Activated CD8-positive, alpha-beta memory T cell treated with anti-CD3 and anti-CD28 coated beads, Interleukin-2, amount 50 U/mL, for 1 hour (primary cell): Measurements from ENCODE around the gene ACIN1.

Source experiments
- DNase-seq: peaks from one replicate; pipeline ENCODE4 v3.0.0-alpha.2; 2020; ENCODE audit errors: extremely low read depth

ACIN1 gene

DNA sequence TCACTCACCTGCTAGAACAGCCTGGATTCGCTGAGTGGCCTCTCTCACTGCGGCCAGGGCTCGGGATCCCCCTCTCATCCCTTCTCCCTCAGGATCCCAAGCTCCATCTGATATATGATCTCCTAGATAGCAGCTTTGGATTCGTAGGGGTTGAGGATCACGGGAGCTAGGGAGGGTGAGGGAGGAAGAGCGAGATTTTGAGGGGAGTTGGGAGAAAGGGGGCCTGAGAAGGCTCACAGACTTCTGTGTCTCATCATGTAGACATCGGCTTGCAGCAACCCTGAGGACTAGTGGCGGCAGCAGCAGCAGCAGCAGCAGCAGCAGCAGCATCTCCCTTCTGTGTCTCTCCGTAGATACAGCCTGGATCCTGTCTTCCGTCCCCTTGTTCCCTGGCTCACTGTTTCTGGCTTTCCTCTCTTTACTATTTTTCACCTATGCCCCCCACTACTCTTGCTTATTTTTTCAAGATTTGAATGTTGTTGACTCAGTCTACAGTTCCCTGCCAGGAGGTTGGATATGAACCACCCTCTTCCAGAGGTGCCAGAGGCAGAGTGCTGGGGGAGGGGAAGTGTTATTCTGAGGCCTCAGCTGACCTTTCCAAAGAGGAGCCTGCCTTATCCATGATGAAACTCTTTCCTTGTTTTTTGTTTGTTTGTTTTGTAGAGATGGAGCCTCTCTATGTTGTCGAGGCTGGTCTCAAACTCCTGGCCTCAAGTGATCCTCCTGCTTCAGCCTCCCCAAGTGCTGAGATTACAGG is 9.8 kb upstream of the ACIN1 start, which contains the start of gene CIROP:
TSS of gene CIROP (minus strand) at position 399 of the 757 bp plus-strand sequence. CDS start at position 330, 69 bp downstream.
- no peak for DNase-seq

DNA sequence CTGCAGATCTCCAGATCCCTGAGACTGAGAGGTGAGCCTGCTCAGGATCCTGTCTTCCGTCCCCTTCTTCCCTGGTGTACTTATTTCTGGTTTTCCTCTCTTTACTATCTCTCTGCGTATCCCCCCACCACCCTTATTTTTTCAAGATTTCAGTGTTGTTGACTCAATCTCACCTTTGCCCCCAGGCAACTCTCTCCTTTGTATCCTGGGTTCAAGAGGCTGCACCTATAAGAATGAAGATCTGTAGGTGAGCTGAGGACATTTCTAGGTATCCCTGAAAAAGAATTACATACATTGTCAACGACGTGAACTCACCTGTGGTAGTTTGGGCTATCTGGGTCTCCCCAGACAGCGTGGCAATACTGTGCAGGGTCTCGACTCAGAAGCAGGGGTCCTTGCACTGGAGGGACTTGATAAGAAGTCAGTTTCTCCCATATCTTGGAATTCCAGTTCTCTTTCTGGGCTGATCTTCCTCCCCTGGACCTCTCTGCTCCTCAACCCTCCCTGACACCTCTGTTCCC is 9.2 kb upstream of the ACIN1 start:
- DNase-seq = no peak

DNA sequence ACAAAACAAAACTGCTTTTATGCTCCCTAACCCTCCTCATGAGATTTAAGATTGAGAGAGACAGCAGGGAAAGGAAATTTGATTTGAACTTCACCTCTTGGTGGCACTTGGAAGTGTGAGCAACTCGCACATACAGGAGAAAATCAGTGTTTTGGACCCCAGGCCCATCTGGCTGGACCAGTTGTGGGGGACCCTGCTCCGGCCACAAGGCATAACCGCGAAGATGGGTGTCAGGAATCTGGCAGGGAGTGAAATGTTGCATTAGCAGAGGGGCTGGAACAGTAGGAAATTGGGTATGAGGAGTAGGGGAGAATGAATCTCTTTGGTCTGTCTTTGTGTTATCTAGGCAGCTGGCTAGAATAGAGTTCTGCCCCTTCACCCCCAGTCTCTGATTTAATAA is 8.6 kb upstream of the ACIN1 start:
- no peak for DNase-seq

DNA sequence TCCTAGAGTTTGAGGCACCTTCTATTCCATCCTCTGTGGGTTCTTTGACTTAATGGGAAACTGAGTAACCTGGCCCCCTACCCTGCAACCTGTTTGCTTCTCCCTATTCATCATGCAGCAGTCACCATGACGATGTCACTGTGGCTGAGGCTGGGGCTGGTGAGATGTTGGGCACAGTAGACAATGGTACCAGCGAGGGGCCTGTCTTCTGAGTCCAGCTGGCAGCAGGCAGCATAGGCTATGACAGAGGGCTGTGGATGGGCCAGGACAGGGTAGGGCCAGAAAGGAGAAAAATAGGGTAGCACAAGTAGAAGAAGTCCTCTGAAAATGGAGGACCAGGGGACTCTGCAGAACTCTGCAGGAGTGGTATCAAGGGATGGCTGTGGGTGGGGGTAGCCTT is 7.9 kb upstream of the ACIN1 start:
- no peak for DNase-seq

DNA sequence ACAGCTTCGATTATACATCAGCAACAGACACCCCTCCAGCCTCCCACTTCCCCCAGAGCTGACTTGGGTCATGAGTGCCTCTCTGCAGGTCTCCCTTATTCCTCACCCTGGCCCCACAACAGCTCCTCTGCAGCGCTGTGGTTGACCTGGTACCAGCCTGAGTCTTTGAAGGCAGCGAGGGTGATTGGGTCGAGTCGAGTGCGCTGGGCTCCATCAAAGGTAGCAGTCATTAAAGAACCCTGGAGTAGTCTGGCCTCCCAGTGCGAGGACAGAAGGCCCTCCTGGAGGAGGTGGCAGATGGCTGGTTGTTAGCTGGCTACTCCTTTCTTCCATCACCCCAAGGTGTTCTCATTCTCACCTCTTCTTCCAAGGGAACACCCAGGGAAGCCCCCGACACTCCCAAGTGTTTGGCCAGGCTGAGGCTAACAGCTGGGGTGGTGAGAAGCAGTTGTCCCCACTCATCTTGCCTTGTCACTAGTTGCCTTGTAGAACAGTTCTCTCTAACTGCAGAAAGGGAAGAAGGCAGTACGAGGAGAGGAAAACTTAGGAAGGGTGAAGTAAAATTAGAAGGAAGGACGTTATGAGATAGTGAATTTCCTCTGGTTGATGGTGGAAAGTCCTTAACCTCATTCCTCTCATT is 7.2 kb upstream of the ACIN1 start:
- DNase-seq = no peak

DNA sequence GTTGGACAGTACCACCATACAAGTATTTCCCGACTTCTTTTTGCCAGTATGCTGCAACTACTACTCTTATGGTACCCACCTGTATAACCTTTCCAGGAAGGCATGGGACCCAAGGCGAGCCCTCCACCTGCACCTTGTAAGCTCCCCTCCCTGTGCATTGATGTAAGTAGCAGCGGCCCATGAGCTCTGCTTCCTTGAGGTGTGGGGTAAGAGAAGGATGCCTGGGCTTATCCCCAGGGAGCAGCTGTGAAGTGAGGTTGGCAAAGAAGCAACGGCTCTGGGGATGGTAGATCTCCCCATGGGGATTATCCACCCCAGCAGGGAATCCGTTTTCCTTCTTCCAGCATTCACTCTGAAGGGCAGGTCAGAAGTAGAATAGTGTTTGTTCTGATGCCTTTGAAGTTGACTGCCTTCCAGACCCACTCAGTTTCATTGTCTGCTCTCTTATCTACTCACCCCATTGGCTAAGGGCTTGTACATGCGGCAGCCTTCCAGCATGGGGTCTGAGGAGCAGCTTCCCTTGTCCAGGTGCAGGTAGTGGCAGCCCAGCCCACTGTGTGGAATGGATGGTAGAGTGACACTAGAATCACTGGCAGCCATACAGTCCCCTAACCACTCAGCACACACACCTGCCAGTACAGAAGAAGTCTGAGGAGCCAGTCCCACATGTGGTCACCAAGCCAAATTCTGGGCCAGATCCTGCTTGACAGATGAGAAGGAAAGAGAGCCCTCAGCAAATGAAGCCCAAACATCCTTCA is 6.5 kb upstream of the ACIN1 start:
- DNase-seq = no peak

DNA sequence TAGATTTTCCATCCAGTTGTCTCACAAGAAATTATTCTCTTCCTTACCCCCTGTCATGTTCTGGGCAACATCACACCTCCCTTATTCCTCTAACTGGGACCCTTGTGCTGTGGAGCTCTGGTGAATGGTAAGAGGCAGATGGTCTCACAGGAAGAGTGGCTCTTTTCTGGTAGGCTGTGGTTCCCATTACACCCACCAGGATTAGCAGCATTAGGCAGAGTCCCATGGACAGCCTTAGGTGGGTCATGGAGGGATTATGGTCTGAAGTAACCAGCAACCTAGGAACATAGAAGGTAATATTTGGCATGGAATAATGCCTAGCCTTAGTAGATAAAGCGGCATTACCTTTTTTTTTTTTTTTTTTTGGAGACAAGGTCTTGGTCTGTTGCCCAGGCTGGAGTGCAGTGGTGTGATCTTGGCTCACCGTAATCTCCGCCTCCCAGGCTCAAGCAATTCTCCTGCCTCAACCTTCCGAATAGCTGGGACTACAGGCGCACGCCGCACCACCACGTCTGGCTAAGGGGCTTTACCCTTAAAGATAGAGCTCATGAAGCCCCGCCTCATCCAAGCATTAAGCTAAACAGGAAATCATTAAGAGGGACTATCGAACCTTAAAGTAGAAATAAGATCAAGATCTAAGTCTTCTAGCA is 4.4 kb upstream of the ACIN1 start:
- DNase-seq = no peak

DNA sequence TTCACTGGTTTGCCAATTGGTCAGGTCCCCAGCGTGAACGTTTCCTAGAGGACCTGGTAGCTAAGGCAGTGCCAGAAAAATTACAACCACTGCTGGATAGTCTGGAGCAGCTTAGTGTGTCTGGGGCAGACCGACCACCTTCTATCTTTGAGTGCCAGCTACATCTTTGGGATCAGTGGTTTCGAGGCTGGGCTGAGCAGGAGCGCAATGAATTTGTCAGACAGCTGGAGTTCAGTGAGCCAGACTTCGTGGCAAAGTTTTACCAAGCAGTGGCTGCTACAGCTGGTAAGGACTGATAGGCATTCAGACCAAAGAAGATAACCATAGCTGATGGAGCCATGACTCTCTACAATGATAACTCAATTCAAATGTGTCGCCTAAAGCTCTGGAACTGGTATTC is 2.9 kb upstream of the ACIN1 start:
- DNase-seq = no peak

DNA sequence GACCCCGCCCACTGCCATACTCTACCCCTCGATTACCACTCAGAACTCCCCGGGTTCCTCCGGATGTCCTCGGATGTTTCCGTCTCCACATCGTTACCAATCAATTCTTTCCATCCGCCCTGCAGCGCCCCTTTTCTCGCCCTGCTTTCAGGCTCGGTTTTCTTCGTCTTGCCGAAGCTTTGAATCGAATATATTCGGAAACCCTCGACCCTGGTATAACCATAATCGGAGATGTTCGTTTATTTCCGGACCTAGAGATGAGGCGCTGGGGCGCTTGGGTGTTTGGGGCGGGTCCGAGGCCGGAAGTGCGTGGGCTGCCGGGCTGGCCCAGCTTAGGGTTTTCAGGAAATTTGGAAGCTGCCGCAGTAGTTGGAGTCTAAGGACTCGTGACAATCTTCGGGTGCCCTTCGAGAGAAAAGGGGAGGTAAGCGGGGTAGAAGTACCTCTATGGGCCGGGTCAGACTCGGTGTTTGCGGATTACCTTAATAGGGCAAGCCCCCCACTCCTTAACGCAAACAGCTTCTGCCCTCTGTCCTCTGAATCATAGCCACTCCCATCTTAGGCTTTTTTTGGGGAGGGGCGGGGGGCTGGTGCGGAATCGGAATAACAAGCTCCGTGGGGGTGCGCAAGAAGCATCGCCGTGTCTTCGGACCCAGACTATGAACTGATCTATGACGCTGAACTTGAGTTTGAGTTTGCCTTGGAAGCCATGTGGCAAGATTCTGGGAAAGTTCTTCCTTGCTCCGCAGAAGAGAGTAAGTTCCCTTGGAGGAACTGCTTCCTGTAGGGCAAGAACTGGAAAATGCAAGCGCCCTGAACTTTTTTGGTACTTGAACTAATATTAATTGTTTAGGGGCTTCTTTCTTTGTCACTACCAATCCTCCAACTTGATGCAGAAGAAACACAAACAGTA is 516 bp upstream of the ACIN1 start, which contains the start of gene C14orf119:
TSS of gene C14orf119 (plus strand) at position 310 of the 913 bp plus-strand sequence. CDS start 2,154 bp downstream, outside the sequence.
- DNase-seq = peak; percentile 99

DNA sequence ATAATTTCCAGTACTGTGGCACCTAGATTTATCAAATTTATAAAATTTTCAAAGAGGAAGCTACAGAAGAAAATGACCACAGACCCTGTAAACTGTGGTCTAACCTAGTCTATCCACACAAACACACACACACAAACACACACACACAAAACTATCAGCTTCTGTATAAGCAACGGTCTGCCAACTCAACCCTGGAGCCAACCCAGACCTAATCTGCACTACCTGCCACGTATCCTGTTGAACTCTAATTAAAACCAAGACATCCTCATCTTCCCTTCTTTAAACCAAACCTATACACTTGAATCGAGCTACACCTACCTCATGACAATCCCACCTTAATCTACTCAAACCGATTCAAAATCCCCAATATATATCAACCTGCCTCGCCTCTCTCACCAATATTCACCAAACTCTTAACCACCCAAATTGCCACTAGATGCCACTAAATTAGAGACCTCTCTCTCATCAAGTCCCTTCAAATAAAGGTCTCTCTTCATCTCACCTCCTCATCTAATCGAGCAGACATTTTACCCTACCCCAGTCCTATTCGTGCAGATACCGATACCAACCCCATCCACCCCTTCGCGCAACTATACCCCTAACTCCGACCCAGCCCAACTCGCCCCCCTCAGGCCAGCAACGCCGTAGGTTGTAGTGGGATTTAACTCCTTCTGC is 808 bp downstream of the ACIN1 start:
- no peak for DNase-seq

DNA sequence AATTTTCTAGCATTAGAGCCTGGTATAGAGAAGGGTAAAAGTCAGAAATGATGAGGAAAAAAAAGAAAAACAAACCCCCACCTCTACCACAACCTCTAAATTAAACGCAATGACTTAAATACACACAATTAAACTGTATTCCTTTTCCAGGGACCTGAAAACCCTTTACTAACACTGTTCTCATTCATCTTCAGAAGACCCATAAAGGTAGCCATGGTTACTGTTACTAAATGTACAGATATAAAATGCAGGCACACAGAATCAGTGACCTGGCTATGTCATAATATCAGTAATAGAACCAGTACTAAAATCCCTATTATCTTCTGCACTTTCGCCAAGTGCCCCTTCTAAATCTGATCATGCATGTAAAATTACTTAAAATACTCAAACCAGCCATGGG is 1.4 kb downstream of the ACIN1 start:
- no peak for DNase-seq

DNA sequence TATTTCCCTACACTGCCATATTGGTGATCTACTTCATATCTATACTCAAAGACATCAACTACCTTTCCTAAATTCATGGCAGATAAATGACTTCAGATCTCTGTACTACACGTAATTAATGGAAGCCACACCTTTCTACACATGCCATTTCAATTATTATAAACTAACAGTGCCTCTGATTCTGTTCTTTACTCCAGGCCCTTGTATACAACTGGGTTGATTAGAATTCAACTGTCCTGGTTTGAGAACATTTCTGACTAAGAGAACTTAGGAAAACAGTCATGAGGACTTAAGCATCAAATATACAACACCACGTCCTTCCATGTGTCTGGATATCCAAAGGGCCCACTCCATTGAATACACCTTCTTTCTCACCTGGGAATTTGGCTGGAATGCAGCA is 1.8 kb downstream of the ACIN1 start:
- DNase-seq = no peak

DNA sequence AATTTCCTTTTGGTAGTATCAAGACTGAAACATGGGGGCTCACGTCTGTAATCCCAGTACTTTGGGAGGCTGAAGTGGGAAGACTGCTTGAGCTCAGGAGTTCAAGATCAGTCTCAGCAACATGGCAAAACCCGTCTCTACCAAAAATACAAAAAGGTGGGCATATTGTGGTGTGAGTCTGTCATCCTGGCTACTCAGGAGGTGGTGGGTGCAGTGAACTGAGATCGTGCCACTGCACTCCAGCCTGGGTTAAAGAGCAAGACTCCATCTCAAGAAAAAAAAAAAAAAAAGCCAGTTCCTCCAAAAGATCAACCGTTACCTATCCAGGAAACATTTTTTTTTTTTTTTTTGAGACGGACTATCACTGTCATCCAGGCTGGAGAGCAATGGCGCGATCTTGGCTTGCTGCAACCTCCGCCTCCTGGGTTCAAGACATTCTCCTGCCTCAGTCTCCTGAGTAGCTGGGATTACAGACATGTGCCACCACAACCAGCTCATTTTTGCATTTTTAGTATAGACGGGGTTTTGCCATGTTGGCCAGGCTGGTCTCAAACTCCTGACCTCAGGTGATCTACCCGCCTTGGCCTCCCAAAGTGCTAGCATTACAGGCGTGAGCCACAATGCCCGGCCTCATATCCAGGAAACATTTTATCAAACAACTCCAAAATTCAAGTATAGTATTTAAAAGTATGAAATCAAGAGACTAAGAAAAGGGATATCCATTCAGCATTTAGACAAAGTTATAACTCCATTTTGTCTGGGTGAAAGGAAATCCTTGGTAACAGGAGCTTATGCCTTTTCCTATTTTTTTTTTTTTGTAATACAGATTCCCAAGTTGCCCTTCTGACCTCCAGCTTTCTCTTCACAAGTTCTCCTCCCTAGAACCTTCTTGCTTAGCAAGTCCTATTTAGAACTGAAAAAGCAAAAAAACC is 3.4 kb downstream of the ACIN1 start:
- no peak for DNase-seq

DNA sequence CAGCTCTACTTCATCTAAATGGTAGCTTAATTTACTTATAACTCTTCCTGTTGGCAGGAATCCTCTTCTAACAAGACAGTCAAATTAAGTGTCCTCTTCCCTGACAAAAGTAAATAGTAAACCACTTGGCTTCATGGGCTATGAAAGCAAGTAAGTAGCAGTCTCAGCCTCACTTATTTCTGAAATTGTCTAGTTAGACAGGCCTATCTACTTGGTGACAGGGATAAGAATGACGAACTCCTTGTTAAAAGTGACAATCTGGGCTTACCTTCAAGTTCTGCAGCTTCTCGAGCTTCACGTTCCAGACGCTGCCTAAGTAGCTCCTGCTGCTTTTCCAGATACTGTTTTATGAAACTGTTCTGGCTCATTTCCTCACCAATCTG is 4.7 kb downstream of the ACIN1 start:
- DNase-seq = no peak

DNA sequence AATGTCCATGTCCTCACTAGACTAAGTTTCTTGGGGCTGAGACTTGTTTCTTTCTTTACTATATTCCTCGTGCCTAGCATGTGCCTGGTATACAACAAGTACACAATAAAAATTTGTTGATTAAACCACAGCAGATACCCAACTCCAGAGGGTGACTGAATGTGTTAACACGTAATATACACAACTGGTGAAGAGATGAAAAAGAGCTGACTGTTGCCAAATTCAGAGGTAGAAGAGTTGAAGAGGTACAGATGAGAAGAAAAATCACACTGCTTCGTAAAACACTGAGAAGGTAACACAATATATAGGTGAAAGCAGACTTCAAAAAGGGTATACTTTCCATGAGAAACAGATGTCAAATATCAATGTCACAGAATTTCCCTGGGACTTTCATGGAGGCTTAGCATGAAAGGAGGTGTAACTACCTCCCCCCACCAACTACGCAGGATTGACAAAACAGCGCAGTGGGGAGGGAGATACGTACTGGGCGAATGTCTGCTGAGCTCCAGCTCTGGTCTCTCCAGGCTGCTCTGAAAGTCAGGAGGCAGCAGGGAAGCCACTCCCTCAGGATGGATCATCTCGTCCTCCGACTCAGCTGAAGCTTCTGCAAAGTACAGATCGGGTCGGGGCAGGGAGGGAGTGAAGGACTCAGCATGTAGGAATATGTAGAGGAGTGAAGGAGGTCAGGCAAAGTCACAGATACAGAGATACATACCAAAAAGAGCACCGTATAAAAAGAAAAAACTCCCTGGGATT is 5.3 kb downstream of the ACIN1 start:
- no peak for DNase-seq

DNA sequence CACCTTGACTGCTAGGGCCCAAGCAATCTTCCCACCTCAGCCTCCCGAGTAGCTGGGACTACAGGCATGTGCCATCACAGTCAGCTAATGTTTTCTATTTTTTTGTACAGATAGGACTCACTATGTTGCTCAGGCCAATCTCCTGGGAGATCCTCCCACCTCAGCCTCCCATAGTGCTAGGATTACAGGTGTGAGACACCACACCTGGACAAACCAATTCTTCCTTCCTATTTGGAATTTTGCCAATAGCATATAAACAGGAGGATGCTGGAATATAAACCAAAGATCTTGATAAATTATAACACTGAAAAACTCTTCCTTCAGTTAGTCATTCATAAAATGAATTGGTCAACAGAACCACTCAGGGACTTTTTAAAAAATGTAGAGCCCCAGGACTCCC is 8.4 kb downstream of the ACIN1 start:
- no peak for DNase-seq

DNA sequence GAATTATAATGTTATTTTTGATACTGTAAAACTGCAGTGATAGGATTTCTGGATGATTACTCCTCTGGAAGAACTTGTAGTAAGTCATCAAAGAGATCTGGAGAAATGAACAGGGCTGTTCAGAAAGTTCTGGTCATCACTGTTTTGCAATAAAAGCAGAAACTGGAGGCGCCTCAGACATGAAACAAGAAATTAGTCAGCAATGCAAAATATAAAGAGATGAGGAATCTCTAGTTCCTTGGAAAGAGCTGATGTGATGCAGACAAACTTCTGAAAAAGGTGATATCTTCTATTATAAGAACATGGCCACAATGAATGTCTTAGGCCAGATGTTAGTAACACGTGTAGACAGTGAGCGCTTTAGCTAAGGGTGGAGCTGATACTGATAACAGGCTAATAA is 9.5 kb downstream of the ACIN1 start:
- DNase-seq = no peak

DNA sequence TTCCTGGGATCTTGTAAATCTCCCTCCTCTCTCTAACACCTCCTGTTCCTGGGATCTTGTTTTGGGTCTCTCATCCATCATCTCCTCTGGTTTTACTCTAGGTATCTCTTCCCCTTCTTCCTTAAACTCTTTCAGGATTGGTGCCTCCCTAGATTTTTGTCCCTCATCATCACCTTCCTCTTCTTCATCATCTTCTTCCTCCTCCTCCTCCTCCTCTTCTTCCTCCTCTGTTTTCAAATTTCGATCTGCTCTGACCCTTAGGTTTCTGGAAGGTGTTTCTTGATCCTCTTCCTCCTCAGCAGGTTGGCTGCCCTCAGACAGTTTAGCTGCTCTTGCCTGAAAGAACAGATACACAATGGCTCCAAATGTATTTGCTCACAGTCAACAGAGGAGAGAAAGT is 14.5 kb downstream of the ACIN1 start:
- no peak for DNase-seq
